Measurements from ENCODE around the gene WSCD1. TPM values are rescaled to one million over a fixed set of nuclear protein-coding genes. Genes with fewer than 3 reads are reported as not detected.

The WSCD1 gene
- total RNA-seq, 1 donor from 2014 or later = 11.4 TPM

DNA sequence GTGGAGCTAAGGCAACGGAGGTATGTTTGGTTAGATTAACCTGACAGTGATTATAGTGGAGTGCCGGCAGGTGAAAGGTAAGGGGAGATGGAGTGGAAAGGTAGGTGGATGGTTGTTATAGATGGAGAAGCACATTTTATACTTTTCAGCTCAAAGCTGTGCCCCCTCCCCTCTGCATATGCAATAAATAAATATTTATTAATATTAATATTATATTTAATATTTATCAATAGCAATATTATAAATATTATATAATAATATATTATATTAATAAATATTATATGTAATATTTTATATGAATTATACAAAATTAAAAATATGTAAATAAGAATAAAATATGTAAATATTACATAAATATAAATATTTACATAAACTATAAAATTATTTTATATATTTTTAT is 70.0 kb downstream of the WSCD1 start:
- intact Hi-C loops (cut with DNase I) = no loop called here
- H3K4me1 ChIP-seq = no peaks in the 10 kb centered on the region
- no peak for DNase-seq (ENCODE audit: low spot score in 2 of 2)
- H3K9me3 ChIP-seq = no peaks in the 10 kb centered on the region
- H3K4me3 ChIP-seq = no peak overlapping the region
- no peaks in the 10 kb centered on the region for H3K27me3 ChIP-seq
- no peak overlapping the region for H3K27ac ChIP-seq
- TF ChIP-seq CTCF (IDR thresholded peaks at IDR 0.05) = no peak
- H3K36me3 ChIP-seq = no peaks in the 10 kb centered on the region

- intact Hi-C loops (cut with DNase I) = no loop called here
- no peaks in the 10 kb centered on the region for H3K9me3 ChIP-seq
- no peak for DNase-seq (ENCODE audit: low spot score in 2 of 2)
- H3K27me3 ChIP-seq = no peaks in the 10 kb centered on the region
- no peak for TF ChIP-seq CTCF (IDR thresholded peaks at IDR 0.05)
- H3K36me3 ChIP-seq = no peaks in the 10 kb centered on the region
- no peaks in the 10 kb centered on the region for H3K4me1 ChIP-seq
- no peak overlapping the region for H3K4me3 ChIP-seq
- no peak overlapping the region for H3K27ac ChIP-seq
Measured at GRCh38 chr17:6140728-6141330, 70.7 kb downstream of the WSCD1 start.

- no peak for TF ChIP-seq CTCF (IDR thresholded peaks at IDR 0.05)
- Histone ChIP-seq H3K9me3 (no peaks in the 10 kb centered on the region), H3K4me1 (no peaks in the 10 kb centered on the region), H3K36me3 (no peaks in the 10 kb centered on the region), H3K4me3 (no peak overlapping the region), H3K27me3 (no peaks in the 10 kb centered on the region), H3K27ac (no peak overlapping the region)
- intact Hi-C loops (cut with DNase I) = no loop called here
- DNase-seq (ENCODE audit: low spot score in 2 of 2) = no peak
Measured at GRCh38 chr17:6142701-6143100, 72.5 kb downstream of the WSCD1 start.

DNA sequence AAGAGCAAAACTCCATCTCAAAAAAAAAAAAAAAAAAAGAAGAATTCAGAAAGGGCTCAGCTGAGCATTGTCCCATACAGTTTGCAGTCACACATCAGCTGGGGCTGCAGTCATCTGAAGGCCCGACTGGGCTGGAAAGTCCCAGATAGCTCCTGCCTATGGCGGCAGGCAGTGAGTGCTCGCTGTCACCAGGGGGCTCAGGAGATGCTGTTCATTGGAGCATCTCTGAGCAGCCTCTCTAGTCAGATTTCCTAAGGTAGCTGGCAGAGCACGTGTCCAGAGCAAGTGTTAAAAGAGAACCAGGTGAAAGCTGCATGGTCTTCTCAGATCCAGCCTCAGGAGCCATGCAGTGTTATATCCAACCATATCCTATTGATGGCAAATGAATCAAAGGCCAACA is 75.8 kb downstream of the WSCD1 start:
- Histone ChIP-seq H3K27ac (no peak overlapping the region), H3K27me3 (no peaks in the 10 kb centered on the region), H3K4me3 (no peak overlapping the region), H3K36me3 (no peaks in the 10 kb centered on the region), H3K9me3 (no peaks in the 10 kb centered on the region), H3K4me1 (no peaks in the 10 kb centered on the region)
- TF ChIP-seq CTCF (IDR thresholded peaks at IDR 0.05) = no peak
- intact Hi-C loops (cut with DNase I) = no loop called here
- DNase-seq (ENCODE audit: low spot score in 2 of 2) = no peak

DNA sequence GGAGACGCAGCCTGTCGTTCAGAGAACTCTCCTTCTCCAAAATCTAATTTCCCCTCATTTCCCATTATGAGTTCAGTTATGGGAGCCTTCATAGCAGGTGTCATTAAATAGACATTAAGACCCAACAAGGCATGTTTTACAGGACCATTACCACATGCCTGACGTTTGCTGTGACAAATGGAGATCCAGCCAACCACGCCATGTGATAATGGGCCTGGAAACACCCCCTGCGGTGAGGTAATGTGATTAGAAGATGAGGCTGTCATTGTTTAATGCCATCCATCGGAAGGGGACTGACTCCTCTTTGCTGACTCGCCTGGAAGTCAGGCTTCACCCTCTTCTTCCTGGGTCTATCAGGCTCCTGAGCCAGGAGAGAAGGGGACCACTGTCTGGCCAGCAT is 76.9 kb downstream of the WSCD1 start:
- no peaks in the 10 kb centered on the region for H3K4me1 ChIP-seq
- H3K27me3 ChIP-seq = no peaks in the 10 kb centered on the region
- intact Hi-C loops (cut with DNase I) = no loop called here
- TF ChIP-seq CTCF (IDR thresholded peaks at IDR 0.05) = no peak
- no peak overlapping the region for H3K27ac ChIP-seq
- no peaks in the 10 kb centered on the region for H3K36me3 ChIP-seq
- no peak overlapping the region for H3K4me3 ChIP-seq
- no peak for DNase-seq (ENCODE audit: low spot score in 2 of 2)
- H3K9me3 ChIP-seq = no peaks in the 10 kb centered on the region

DNA sequence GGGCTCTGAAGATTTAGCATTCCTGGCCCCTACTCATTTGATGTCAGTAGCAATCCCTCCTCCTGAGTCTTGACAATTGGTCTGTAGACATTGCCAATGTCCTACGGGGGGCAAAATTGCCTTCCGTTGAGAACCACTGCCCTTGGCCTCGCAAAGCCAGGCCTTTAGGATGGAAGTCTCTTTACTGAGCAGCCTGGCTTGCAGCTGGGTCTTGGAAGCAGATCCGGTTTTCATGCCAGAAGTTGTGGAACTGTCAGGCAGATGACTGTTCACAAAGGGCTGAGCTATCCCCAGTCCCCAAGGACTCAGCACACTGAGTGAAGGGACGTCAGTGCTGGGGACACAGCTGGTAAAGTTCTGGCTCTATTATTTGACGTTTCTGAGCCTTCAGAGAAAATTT is 83.2 kb downstream of the WSCD1 start:
- Histone ChIP-seq H3K27ac (no peak overlapping the region), H3K4me1 (no peaks in the 10 kb centered on the region), H3K4me3 (no peak overlapping the region), H3K36me3 (no peaks in the 10 kb centered on the region), H3K27me3 (no peaks in the 10 kb centered on the region), H3K9me3 (no peaks in the 10 kb centered on the region)
- no peak for TF ChIP-seq CTCF (IDR thresholded peaks at IDR 0.05)
- DNase-seq (ENCODE audit: low spot score in 2 of 2) = no peak
- intact Hi-C loops (cut with DNase I) = no loop called here
